Neural cell (in vitro differentiated cells): ENCODE measurements around the gene SMC5. TPM values are rescaled to one million over a fixed set of nuclear protein-coding genes. Genes with fewer than 3 reads are reported as not detected.

Source experiments
- H2AFZ ChIP-seq: fragments of 200-600, 300-800 bp; sonication (generic), shearing (Covaris generic); 2 replicates; pipeline ENCODE4 v1.6.0; 2014; ENCODE audit warnings: low read depth, mild to moderate bottlenecking, antibody characterized with exemption, low read length, moderate library complexity
- H3F3A ChIP-seq: fragments of 200-600 bp; shearing (Covaris generic); 2 replicates; pipeline ENCODE4 v1.6.1; 2016; ENCODE audit warnings: mild to moderate bottlenecking, moderate library complexity, mixed read lengths, antibody characterized with exemption, low read length; ENCODE audit not compliant: insufficient read depth, poor library complexity, severe bottlenecking
- H3K27ac ChIP-seq: fragments of 200-600, 300-800 bp; sonication (generic), shearing (Covaris generic); 2 replicates; pipeline ENCODE4 v1.5.1; 2014; ENCODE audit warnings: mild to moderate bottlenecking, low read length, moderate library complexity
- H3K27me3 ChIP-seq: fragments of 300-800, 200-600 bp; sonication (generic), shearing (Covaris generic); 2 replicates; pipeline ENCODE4 v1.6.0; 2014; ENCODE audit warnings: mild to moderate bottlenecking, low read depth, low read length, moderate library complexity; ENCODE audit not compliant: insufficient read depth
- H3K36me3 ChIP-seq: fragments of 300-800, 200-600 bp; sonication (generic), shearing (Covaris generic); 2 replicates; pipeline ENCODE4 v1.5.1; 2014; ENCODE audit warnings: mild to moderate bottlenecking, antibody characterized with exemption, low read length, moderate library complexity; ENCODE audit not compliant: insufficient read depth
- H3K4me2 ChIP-seq: fragments of 300-800, 200-600 bp; sonication (generic), shearing (Covaris generic); 2 replicates; pipeline ENCODE4 v1.6.0; 2014; ENCODE audit warnings: mild to moderate bottlenecking, low read length
- H3K4me3 ChIP-seq: fragments of 300-800, 200-600 bp; sonication (generic), shearing (Covaris generic); 2 replicates; pipeline ENCODE4 v1.5.1; 2014; ENCODE audit warnings: mild to moderate bottlenecking, low read length, moderate library complexity
- H3K79me2 ChIP-seq: fragments of 200-600 bp; shearing (Covaris generic); replicated peaks from 2 replicates; pipeline ENCODE4 v1.6.0; 2014; ENCODE audit warnings: mild to moderate bottlenecking, low read length, moderate library complexity; ENCODE audit not compliant: insufficient read depth
- H3K9ac ChIP-seq: fragments of 300-800, 200-600 bp; sonication (generic), shearing (Covaris generic); 2 replicates; pipeline ENCODE4 v1.6.1; 2016; ENCODE audit warnings: mild to moderate bottlenecking, low read length, mixed read lengths
- H3K9me2 ChIP-seq: fragments of 200-600 bp; shearing (Covaris generic); 2 replicates; pipeline ENCODE4 v1.6.1; 2016; ENCODE audit warnings: mild to moderate bottlenecking, low read length, mixed read lengths; ENCODE audit not compliant: insufficient read depth
- H3K9me3 ChIP-seq: fragments of 200-600, 300-800 bp; sonication (generic), shearing (Covaris generic); 2 replicates; pipeline ENCODE4 v1.6.1; 2016; ENCODE audit warnings: mild to moderate bottlenecking, mixed run types, low read length, moderate library complexity, mixed read lengths
- H4K20me1 ChIP-seq: fragments of 200-600 bp; shearing (Covaris generic); 2 replicates; pipeline ENCODE4 v1.6.1; 2016; ENCODE audit warnings: mild to moderate bottlenecking, mixed run types; ENCODE audit not compliant: insufficient read depth
- EP300 ChIP-seq: fragments of 450-650 bp; conservative IDR thresholded peaks from 2 replicates; pipeline ENCODE4 v1.6.1; 2014; ENCODE audit warnings: antibody characterized with exemption, mild to moderate bottlenecking, moderate library complexity; ENCODE audit not compliant: poor library complexity, severe bottlenecking
- EZH2 ChIP-seq: fragments of 200-600, 300-800 bp; shearing (Covaris generic), sonication (generic); IDR thresholded peaks from 2 replicates; pipeline ENCODE4 v1.6.1; 2014; ENCODE audit warnings: antibody characterized with exemption, low read length, borderline replicate concordance, mild to moderate bottlenecking; ENCODE audit not compliant: insufficient read depth, poor library complexity, severe bottlenecking
- MXI1 ChIP-seq: fragments of 450-650 bp; conservative IDR thresholded peaks from 2 replicates; pipeline ENCODE4 v1.6.1; 2014; ENCODE audit warnings: antibody characterized with exemption, mild to moderate bottlenecking; ENCODE audit not compliant: poor library complexity, severe bottlenecking
- POLR2AphosphoS5 ChIP-seq: IDR thresholded peaks from 2 replicates; pipeline ENCODE4 v1.6.1; 2012
- RAD21 ChIP-seq: fragments of 450-650 bp; conservative IDR thresholded peaks from 2 replicates; pipeline ENCODE4 v1.6.1; 2014; ENCODE audit warnings: antibody characterized with exemption, mild to moderate bottlenecking, moderate library complexity
- SMC3 ChIP-seq: fragments of 450-650 bp; conservative IDR thresholded peaks from 2 replicates; pipeline ENCODE4 v1.6.1; 2014; ENCODE audit warnings: antibody characterized with exemption, mild to moderate bottlenecking, moderate library complexity; ENCODE audit not compliant: poor library complexity
- TAF1 ChIP-seq: IDR thresholded peaks from 2 replicates; pipeline ENCODE4 v1.6.1; 2012; ENCODE audit warnings: low read depth
- polyA plus RNA-seq: library from polyadenylated mRNA; depleted of rRNA; stranded (reverse); fragments of >200 nt; gene quantifications from 2 replicates; pipeline ENCODE4 v1.2.3, GENCODE V29; 2014
- TF ChIP-seq, protein P1 (sequence below): IDR thresholded peaks from 2 replicates; pipeline ENCODE4 v1.6.1; 2012; ENCODE audit warnings: borderline replicate concordance
- TF ChIP-seq, protein P2 (sequence below): fragments of 450-650 bp; IDR thresholded peaks from 2 replicates; pipeline ENCODE4 v1.5.1; 2014; ENCODE audit warnings: antibody characterized with exemption, mild to moderate bottlenecking, moderate library complexity; ENCODE audit not compliant: poor library complexity, severe bottlenecking

SMC5 gene
- polyA plus RNA-seq, 1 donor from 2014 or later = 37.2 TPM

DNA sequence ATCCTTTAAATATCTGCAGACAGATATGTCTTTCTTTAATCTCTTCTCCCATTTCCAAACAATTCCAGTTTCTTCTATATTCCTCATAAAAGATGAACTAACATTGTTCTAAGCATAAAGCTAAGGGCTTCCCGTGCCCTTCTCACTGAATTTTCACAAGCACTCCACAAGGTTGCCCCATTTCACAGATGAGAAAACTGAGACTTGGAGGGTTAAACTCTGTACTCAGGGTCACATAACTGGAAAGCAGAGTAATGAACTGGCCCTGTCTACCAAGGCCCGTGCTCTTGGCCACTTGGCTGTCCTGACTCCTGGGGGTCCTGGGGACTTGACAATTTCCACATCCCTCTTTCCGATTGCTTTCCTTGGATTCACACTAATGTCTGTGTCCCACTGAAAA is 130.4 kb downstream of the SMC5 start:
- Histone ChIP-seq H3F3A (no peaks in the 10 kb centered on the region), H3K27me3 (no peaks in the 10 kb centered on the region), H3K9me3 (no peaks in the 10 kb centered on the region), H3K4me3 (no peak overlapping the region), H4K20me1 (no peaks in the 10 kb centered on the region), H3K4me2 (no peak overlapping the region), H3K27ac (no peak overlapping the region), H3K9ac (no peak overlapping the region), H3K9me2 (no peaks in the 10 kb centered on the region), H3K79me2 (no peaks in the 10 kb centered on the region), H2AFZ (no peak overlapping the region), H3K36me3 (no peaks in the 10 kb centered on the region)
- TF ChIP-seq RAD21 = no peak
- TF ChIP-seq, protein P1, sequence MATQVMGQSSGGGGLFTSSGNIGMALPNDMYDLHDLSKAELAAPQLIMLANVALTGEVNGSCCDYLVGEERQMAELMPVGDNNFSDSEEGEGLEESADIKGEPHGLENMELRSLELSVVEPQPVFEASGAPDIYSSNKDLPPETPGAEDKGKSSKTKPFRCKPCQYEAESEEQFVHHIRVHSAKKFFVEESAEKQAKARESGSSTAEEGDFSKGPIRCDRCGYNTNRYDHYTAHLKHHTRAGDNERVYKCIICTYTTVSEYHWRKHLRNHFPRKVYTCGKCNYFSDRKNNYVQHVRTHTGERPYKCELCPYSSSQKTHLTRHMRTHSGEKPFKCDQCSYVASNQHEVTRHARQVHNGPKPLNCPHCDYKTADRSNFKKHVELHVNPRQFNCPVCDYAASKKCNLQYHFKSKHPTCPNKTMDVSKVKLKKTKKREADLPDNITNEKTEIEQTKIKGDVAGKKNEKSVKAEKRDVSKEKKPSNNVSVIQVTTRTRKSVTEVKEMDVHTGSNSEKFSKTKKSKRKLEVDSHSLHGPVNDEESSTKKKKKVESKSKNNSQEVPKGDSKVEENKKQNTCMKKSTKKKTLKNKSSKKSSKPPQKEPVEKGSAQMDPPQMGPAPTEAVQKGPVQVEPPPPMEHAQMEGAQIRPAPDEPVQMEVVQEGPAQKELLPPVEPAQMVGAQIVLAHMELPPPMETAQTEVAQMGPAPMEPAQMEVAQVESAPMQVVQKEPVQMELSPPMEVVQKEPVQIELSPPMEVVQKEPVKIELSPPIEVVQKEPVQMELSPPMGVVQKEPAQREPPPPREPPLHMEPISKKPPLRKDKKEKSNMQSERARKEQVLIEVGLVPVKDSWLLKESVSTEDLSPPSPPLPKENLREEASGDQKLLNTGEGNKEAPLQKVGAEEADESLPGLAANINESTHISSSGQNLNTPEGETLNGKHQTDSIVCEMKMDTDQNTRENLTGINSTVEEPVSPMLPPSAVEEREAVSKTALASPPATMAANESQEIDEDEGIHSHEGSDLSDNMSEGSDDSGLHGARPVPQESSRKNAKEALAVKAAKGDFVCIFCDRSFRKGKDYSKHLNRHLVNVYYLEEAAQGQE = no peak
- TF ChIP-seq EZH2 = no peak
- TF ChIP-seq SMC3 = no peak
- TF ChIP-seq, protein P2, sequence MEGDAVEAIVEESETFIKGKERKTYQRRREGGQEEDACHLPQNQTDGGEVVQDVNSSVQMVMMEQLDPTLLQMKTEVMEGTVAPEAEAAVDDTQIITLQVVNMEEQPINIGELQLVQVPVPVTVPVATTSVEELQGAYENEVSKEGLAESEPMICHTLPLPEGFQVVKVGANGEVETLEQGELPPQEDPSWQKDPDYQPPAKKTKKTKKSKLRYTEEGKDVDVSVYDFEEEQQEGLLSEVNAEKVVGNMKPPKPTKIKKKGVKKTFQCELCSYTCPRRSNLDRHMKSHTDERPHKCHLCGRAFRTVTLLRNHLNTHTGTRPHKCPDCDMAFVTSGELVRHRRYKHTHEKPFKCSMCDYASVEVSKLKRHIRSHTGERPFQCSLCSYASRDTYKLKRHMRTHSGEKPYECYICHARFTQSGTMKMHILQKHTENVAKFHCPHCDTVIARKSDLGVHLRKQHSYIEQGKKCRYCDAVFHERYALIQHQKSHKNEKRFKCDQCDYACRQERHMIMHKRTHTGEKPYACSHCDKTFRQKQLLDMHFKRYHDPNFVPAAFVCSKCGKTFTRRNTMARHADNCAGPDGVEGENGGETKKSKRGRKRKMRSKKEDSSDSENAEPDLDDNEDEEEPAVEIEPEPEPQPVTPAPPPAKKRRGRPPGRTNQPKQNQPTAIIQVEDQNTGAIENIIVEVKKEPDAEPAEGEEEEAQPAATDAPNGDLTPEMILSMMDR = no peak
- no peak for TF ChIP-seq POLR2AphosphoS5
- TF ChIP-seq MXI1 = no peak
- no peak for TF ChIP-seq TAF1
- TF ChIP-seq EP300 = no peak

DNA sequence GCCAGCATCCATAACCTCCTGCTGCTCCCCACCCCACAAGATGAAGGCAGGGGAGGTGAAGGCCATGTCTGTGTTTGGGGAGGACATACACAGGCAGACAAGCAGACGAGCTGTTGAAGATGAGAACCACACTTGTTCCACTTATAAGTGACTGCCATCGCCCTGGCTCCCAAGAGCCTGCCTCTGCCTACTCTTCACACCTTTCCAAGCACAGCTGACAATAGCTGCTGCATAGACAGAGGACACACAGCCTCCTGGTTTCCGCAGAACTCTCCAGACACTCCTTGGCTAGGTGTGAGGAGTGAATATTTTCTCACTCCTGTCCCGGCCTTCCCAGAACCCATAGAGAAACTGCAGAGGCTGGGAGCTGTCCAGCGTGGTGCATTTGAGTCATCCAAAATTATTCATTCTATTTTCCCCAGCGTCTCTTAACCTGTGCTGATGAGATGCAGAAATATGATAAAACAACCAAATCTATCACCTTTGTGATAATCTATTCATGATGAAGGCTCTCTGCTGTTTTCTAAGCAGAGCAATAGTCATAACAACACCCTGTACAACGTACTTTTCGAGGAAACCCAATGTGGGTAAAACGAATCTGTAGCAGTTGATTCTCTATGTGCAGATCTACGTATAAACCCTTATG is 131.0 kb downstream of the SMC5 start:
- no peaks in the 10 kb centered on the region for H3K36me3 ChIP-seq
- H2AFZ ChIP-seq = no peak overlapping the region
- H3K4me3 ChIP-seq = no peak overlapping the region
- H3K79me2 ChIP-seq = no peaks in the 10 kb centered on the region
- no peaks in the 10 kb centered on the region for H4K20me1 ChIP-seq
- H3K27me3 ChIP-seq = no peaks in the 10 kb centered on the region
- no peaks in the 10 kb centered on the region for H3F3A ChIP-seq
- no peak overlapping the region for H3K9ac ChIP-seq
- H3K9me2 ChIP-seq = no peaks in the 10 kb centered on the region
- H3K27ac ChIP-seq = no peak overlapping the region
- TF ChIP-seq, protein P2 = no peak
- TF ChIP-seq EP300 = no peak
- no peak for TF ChIP-seq EZH2
- TF ChIP-seq MXI1 = no peak
- TF ChIP-seq RAD21 = no peak
- no peak for TF ChIP-seq TAF1
- TF ChIP-seq POLR2AphosphoS5 = no peak
- no peak for TF ChIP-seq SMC3
- TF ChIP-seq, protein P1 = no peak
- H3K4me2 ChIP-seq = no peak overlapping the region
- no peaks in the 10 kb centered on the region for H3K9me3 ChIP-seq
